Stimulated activated CD8-positive, alpha-beta memory T cell treated with anti-CD3 and anti-CD28 coated beads, Interleukin-12 subunit alpha, Interleukin-12 subunit beta, amount 100 ng/mL, for 24 hours (primary cell): ENCODE measurements around the gene CCRL2.

ENCODE experiments used
- DNase-seq: peaks from one replicate; pipeline ENCODE4 v3.0.0-alpha.2; 2020; ENCODE audit errors: extremely low read depth

CCRL2 gene

GRCh38 chr3:46406788-46407611, at the start of gene CCRL2, which contains the start of gene CCR5AS:
CCRL2 (plus strand) TSS chr3:46407259; CDS start chr3:46408080, 821 bp downstream.
CCR5AS (minus strand) TSS chr3:46407066.
- no peak for DNase-seq

- no peak for DNase-seq
Observed at GRCh38 chr3:46358466-46358865, 48.6 kb upstream of the CCRL2 start.

- DNase-seq, result no peak
Observed at GRCh38 chr3:46359733-46360493, 47.1 kb upstream of the CCRL2 start.

- no peak for DNase-seq
Observed at GRCh38 chr3:46360907-46361306, 46.2 kb upstream of the CCRL2 start.

- DNase-seq, result no peak
Observed at GRCh38 chr3:46361408-46362283, 45.4 kb upstream of the CCRL2 start.

GRCh38 chr3:46365041-46365440, 42.0 kb upstream of the CCRL2 start:
- DNase-seq, result no peak

GRCh38 chr3:46365737-46366524, 41.1 kb upstream of the CCRL2 start:
- DNase-seq, result no peak

GRCh38 chr3:46367811-46368210, 39.2 kb upstream of the CCRL2 start:
- no peak for DNase-seq

GRCh38 chr3:46368569-46368968, 38.5 kb upstream of the CCRL2 start:
- DNase-seq, result no peak

GRCh38 chr3:46369151-46369550, 37.9 kb upstream of the CCRL2 start:
- DNase-seq, result no peak

- DNase-seq, result no peak
Observed at GRCh38 chr3:46369675-46370132, 37.4 kb upstream of the CCRL2 start.

GRCh38 chr3:46370839-46371518, 36.1 kb upstream of the CCRL2 start, which contains the start of gene CCR5:
CCR5 (plus strand) TSS chr3:46370946; CDS start chr3:46372903, 1,957 bp downstream.
- DNase-seq, result no peak

- no peak for DNase-seq
Observed at GRCh38 chr3:46371519-46372340, 35.3 kb upstream of the CCRL2 start.

GRCh38 chr3:46372492-46373359, 34.3 kb upstream of the CCRL2 start:
- DNase-seq, result no peak

- DNase-seq, result no peak
Observed at GRCh38 chr3:46374755-46375154, 32.3 kb upstream of the CCRL2 start.

GRCh38 chr3:46375218-46375617, 31.8 kb upstream of the CCRL2 start:
- no peak for DNase-seq

- no peak for DNase-seq
Observed at GRCh38 chr3:46375814-46376213, 31.2 kb upstream of the CCRL2 start.

GRCh38 chr3:46378426-46378942, 28.6 kb upstream of the CCRL2 start:
- no peak for DNase-seq
